Endothelial cell of umbilical vein (primary cell): ENCODE measurements around the gene GBP6. TPM values are rescaled to one million over a fixed set of nuclear protein-coding genes. Genes with fewer than 3 reads are reported as not detected.

Experiments used
- BruUV-seq: library from RNA; stranded (reverse); fragments of 400-500 nt; replicated peaks from 2 replicates; lab custom pipeline; 2021; lab: Mats Ljungman, UMichigan
- CTCF ChIA-PET: fragments of 300-600, 350-600 bp; sonication (Branson Sonifier 250); formaldehyde crosslinking; loops from one replicate; lab custom pipeline; 2021; ENCODE audit warnings: antibody characterized with exemption, inconsistent platforms; lab: Charles Lee
- POLR2A ChIA-PET: fragments of 300-600, 350-600 bp; sonication (Branson Sonifier 250); formaldehyde crosslinking; loops from one replicate; lab custom pipeline; 2021; ENCODE audit warnings: antibody characterized with exemption, inconsistent platforms; lab: Charles Lee
- DNase-seq: peaks from one replicate; pipeline ENCODE4 v3.0.0-alpha.2; 2011; ENCODE audit warnings: low read depth, low spot score
- FAIRE-seq: peaks from 2 replicates; lab custom pipeline; 2011; peaks lifted over from hg19 to GRCh38; lab: Jason Lieb, UNC
- H2AFZ ChIP-seq: 2 replicates; pipeline ENCODE4 v1.6.0; 2012; ENCODE audit warnings: low read depth, low read length, control low read depth, inconsistent platforms
- H3K27ac ChIP-seq: 2 replicates; pipeline ENCODE4 v1.5.1; 2011; ENCODE audit warnings: low read depth, mild to moderate bottlenecking, control low read depth, low read length, moderate library complexity; ENCODE audit not compliant: insufficient read depth
- H3K27me3 ChIP-seq, 2 experiments: 2 replicates each; pipeline versions ENCODE4 v1.6.0 to v1.6.1; 2011; ENCODE audit warnings: low read length in 2 of 2, mixed read lengths in 1 of 2; ENCODE audit not compliant: control insufficient read depth in 2 of 2, insufficient read depth in 2 of 2
- H3K36me3 ChIP-seq, 2 experiments: 2 replicates in 1 of 2; 3 replicates in 1 of 2; pipeline ENCODE4 v1.5.1; 2011; ENCODE audit warnings: low read length in 2 of 2, mild to moderate bottlenecking in 1 of 2, moderate library complexity in 1 of 2; ENCODE audit not compliant: control insufficient read depth in 2 of 2, insufficient read depth in 2 of 2; ENCODE audit errors: extremely low read depth in 1 of 2
- H3K4me1 ChIP-seq: 3 replicates; pipeline ENCODE4 v1.5.1; 2011; ENCODE audit warnings: mild to moderate bottlenecking, low read length; ENCODE audit not compliant: control insufficient read depth, insufficient read depth; ENCODE audit errors: extremely low read depth
- H3K4me2 ChIP-seq: 2 replicates; pipeline ENCODE4 v1.6.1; 2011; ENCODE audit warnings: low read length, control low read depth, mixed read lengths; ENCODE audit not compliant: insufficient read depth
- H3K4me3 ChIP-seq, 3 experiments: fragments of 200-600 bp in 1 of 3; sonication (generic), shearing (Covaris generic) in 1 of 3; replicated peaks in 1 of 3; 2 replicates each; pipeline ENCODE4 v1.5.1; 2011 to 2016; ENCODE audit warnings: control low read depth in 3 of 3, low read length in 3 of 3, mild to moderate bottlenecking in 2 of 3, inconsistent platforms in 1 of 3, low read depth in 1 of 3, moderate library complexity in 1 of 3; ENCODE audit not compliant: insufficient read depth in 1 of 3
- H3K79me2 ChIP-seq: 2 replicates; pipeline ENCODE4 v1.6.0; 2012; ENCODE audit warnings: low read length, inconsistent platforms; ENCODE audit not compliant: control insufficient read depth, insufficient read depth
- H3K9ac ChIP-seq: replicated peaks from 2 replicates; pipeline ENCODE3; 2011; ENCODE audit warnings: low read length, control low read depth; ENCODE audit not compliant: insufficient read depth; ENCODE audit errors: extremely low read depth
- H3K9me1 ChIP-seq: replicated peaks from 3 replicates; pipeline ENCODE4 v1.6.0; 2011; ENCODE audit warnings: mild to moderate bottlenecking, low read length; ENCODE audit not compliant: control insufficient read depth, insufficient read depth; ENCODE audit errors: extremely low read depth
- H3K9me3 ChIP-seq: replicated peaks from 2 replicates; pipeline ENCODE4 v1.5.1; 2012; ENCODE audit warnings: low read length, inconsistent platforms; ENCODE audit not compliant: control insufficient read depth, insufficient read depth
- H4K20me1 ChIP-seq: replicated peaks from 2 replicates; pipeline ENCODE3; 2011; ENCODE audit warnings: mild to moderate bottlenecking, low read length; ENCODE audit not compliant: control insufficient read depth, insufficient read depth; ENCODE audit errors: extremely low read depth
- CTCF ChIP-seq, 2 donors: IDR thresholded peaks; 1 replicate in 1 of 2; 2 replicates in 1 of 2; pipeline ENCODE4 v1.5.1; 2011; ENCODE audit warnings: low read length in 2 of 2, mild to moderate bottlenecking in 2 of 2, moderate library complexity in 2 of 2, control low read depth in 1 of 2, inconsistent platforms in 1 of 2, low read depth in 1 of 2; ENCODE audit not compliant: insufficient read depth in 1 of 2; ENCODE audit errors: extremely low read depth in 1 of 2
- EZH2 ChIP-seq: IDR thresholded peaks from 2 replicates; pipeline ENCODE4 v1.6.1; 2012; ENCODE audit warnings: borderline replicate concordance, low read depth, mild to moderate bottlenecking, moderate library complexity, low read length, inconsistent platforms; ENCODE audit not compliant: severe bottlenecking
- FOS ChIP-seq: IDR thresholded peaks from 2 replicates; pipeline ENCODE4 v1.6.1; 2011; ENCODE audit warnings: mild to moderate bottlenecking, low read length, moderate library complexity, borderline replicate concordance; ENCODE audit not compliant: insufficient read depth
- GATA2 ChIP-seq: IDR thresholded peaks from 2 replicates; pipeline ENCODE4 v1.7.0; 2011; ENCODE audit warnings: low read depth, mild to moderate bottlenecking, moderate library complexity, mixed read lengths, low read length; ENCODE audit not compliant: insufficient read length, insufficient read depth
- JUN ChIP-seq: IDR thresholded peaks from 2 replicates; pipeline ENCODE4 v1.6.1; 2011; ENCODE audit warnings: borderline replicate concordance, low read depth; ENCODE audit not compliant: insufficient read length, insufficient read depth
- MAX ChIP-seq: IDR thresholded peaks from 2 replicates; pipeline ENCODE4 v1.6.1; 2011; ENCODE audit not compliant: insufficient read depth, insufficient read length
- MYC ChIP-seq: IDR thresholded peaks from one replicate; pipeline ENCODE4 v1.6.1; 2011; ENCODE audit warnings: mild to moderate bottlenecking, low read depth, low read length
- POLR2A ChIP-seq: IDR thresholded peaks from 2 replicates; pipeline ENCODE4 v1.6.1; 2012; ENCODE audit warnings: low read depth, mild to moderate bottlenecking, control low read depth, low read length
- POLR2AphosphoS5 ChIP-seq: IDR thresholded peaks from 2 replicates; pipeline ENCODE4 v1.6.1; 2012; ENCODE audit warnings: low read depth, mild to moderate bottlenecking, control low read depth, low read length, moderate library complexity; ENCODE audit not compliant: insufficient read depth
- dilution Hi-C: fragments of 300-500 bp; cut with MboI; formaldehyde crosslinking; loops from one replicate; pipeline ENCODE4 v1.15.0; 2019; ENCODE audit warnings: low sequenced_read_pairs; ENCODE audit not compliant: extremely low pct_ligation_motif_present
- intact Hi-C: fragments of 100-400 bp; cut with micrococcal nuclease; formaldehyde crosslinking; loops from one replicate; pipeline ENCODE4 v1.10.0; 2022
- polyA plus RNA-seq, 4 experiments: library from polyadenylated mRNA; depleted of rRNA in 3 of 4; stranded (reverse) in 3 of 4; unstranded in 1 of 4; fragments of >200 nt; gene quantifications; 2 replicates each; pipeline versions ENCODE4 v1.2.1 to v1.2.3, GENCODE V29; 2011 to 2012; ENCODE audit warnings: missing spikeins in 1 of 4
- total RNA-seq: library from RNA; stranded (reverse); gene quantifications from 2 replicates; pipeline ENCODE4 v1.2.3, GENCODE V29; 2021

Gene GBP6
- total and polyA plus RNA-seq, 2 donors (not counting 3 experiments of a cell fraction or from before 2014, with no cell fraction given): not detected

- FAIRE-seq (no peak), DNase-seq (no peak)
- Histone ChIP-seq H3K79me2 (no peaks in the 10 kb centered on the region), H3K4me3 (no peak overlapping the region), H3K9me3 (no peaks in the 10 kb centered on the region), H3K9ac (no peak overlapping the region), H3K27me3 (no peaks in the 10 kb centered on the region), H3K36me3 (no peaks in the 10 kb centered on the region), H3K27ac (no peak overlapping the region), H3K4me2 (no peak overlapping the region), H4K20me1 (no peaks in the 10 kb centered on the region), H3K9me1 (no peaks in the 10 kb centered on the region), H3K4me1 (no peaks in the 10 kb centered on the region), H2AFZ (no peak overlapping the region)
- ChIA-PET CTCF (no interaction called here), POLR2A (no interaction called here)
- TF ChIP-seq GATA2 (no peak), MAX (no peak), FOS (no peak), EZH2 (no peak), POLR2AphosphoS5 (no peak), CTCF (IDR thresholded peaks at IDR 0.05; ENCODE audit: extremely low read depth in 1 of 2, insufficient read depth in 1 of 2, low read depth in 1 of 2, low read length in 2 of 2) (no peak), POLR2A (no peak), JUN (no peak), MYC (no peak)
- BruUV-seq: no TSS peak
- dilution Hi-C loops: no loop called here
- intact Hi-C loops: no loop called here
Observed at GRCh38 chr1:89425056-89425455, 61.2 kb downstream of the GBP6 start.
